Activated CD4-positive, alpha-beta T cell treated with anti-CD3 and anti-CD28 coated beads, Interleukin-2, amount 50 U/mL, for 24 hours (primary cell): ENCODE measurements around the gene UNC119B.

Experiments used
- DNase-seq, 2 donors: peaks; one replicate each; pipeline ENCODE4 v3.0.0-alpha.2; 2020; ENCODE audit warnings: low read depth in 1 of 2, low spot score in 1 of 2

The UNC119B gene

DNA sequence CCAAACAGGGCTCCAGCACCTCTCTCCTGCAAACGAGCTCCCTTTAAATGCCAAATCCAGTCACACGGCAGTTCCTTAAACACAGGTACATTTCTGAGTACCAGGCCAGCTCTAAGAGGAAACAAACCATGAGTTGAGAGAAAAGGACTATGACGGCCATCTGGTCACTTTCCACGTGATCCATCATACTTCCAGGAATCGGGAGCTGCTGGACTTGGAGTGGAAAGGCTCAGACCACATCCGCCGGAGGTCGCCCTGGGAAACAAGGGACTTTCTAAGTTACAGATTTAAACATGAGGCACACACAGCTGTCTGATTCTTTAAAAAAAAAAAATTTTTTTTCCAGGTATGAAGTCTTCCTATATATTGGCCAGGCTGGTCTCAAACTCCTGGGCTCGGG is 54.6 kb downstream of the UNC119B start:
- no peak for DNase-seq

DNA sequence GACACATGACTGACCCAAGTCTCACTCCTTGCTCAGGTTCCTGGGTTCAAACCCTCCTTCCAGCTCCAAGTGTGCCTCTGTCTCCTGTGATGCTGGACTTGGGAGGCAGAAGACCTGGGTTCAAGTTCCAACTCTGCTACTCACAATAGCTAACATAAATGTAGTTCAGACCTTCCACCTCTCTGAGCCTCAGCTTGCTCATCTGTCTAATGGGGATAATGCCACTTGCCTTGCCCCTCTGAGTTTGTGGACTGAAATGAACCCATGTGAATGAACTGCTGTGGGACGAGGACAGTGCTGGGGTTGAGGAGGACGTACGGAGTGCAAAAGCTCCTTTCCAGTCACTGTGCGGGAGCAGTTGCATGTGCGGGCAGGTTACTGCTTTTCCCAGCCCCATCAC is 56.3 kb downstream of the UNC119B start:
- DNase-seq, result no peak

GRCh38 chr12:120767071-120768024 is 57.1 kb downstream of the UNC119B start:
- DNase-seq, result no peak

GRCh38 chr12:120771097-120771496 is 60.8 kb downstream of the UNC119B start:
- DNase-seq, result no peak
